GM12874 (cell line): Measurements from ENCODE around the gene PPP2R5A.

ENCODE experiments used
- CTCF ChIP-seq: IDR thresholded peaks from 2 replicates; pipeline ENCODE4 v1.5.1; 2011; ENCODE audit warnings: low read depth, mild to moderate bottlenecking, control low read depth, low read length, moderate library complexity; ENCODE audit not compliant: insufficient read depth

Gene PPP2R5A

DNA sequence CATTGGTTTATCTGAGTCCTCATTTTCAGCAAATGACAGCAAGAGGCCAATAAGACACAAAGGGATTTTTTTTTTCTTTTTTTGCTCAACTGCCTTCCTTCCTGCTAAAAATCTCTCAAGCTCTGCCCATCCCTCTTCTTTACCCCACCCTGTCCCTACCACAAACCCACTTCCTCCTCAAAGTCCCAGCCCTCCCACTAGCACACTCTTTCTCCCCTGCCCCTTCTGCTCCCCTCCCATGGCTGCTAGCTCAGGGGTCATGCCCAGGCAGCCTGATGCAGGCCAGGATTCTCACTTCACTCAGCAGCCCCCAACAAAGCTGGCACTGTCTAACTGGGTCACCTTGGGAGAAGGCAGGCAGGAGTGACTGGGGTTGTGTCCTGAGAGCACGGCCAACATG is 28.8 kb upstream of the PPP2R5A start:
- TF ChIP-seq CTCF, result no peak

GRCh38 chr1:212257157-212257556 is 28.1 kb upstream of the PPP2R5A start:
- no peak for TF ChIP-seq CTCF

GRCh38 chr1:212259693-212260480 is 25.3 kb upstream of the PPP2R5A start:
- TF ChIP-seq CTCF, result no peak

GRCh38 chr1:212260557-212261355 is 24.5 kb upstream of the PPP2R5A start:
- no peak for TF ChIP-seq CTCF

GRCh38 chr1:212261361-212261929 is 23.8 kb upstream of the PPP2R5A start:
- TF ChIP-seq CTCF, result no peak

GRCh38 chr1:212267017-212267416 is 18.2 kb upstream of the PPP2R5A start:
- no peak for TF ChIP-seq CTCF

GRCh38 chr1:212267460-212267859 is 17.8 kb upstream of the PPP2R5A start:
- TF ChIP-seq CTCF, result no peak
